ENCODE results near the gene TSFM.
A peak's percentile ranks its signal among the peaks of the same experiment; 100 is the strongest.

TSFM gene

GRCh38 chr12:57782608-57783465 lies at the start of gene TSFM:
TSFM (plus strand) TSS chr12:57782787; CDS start chr12:57782802, 15 bp downstream.
- peak; percentile 99 for DNase-seq

GRCh38 chr12:57733928-57734327 lies 48.7 kb upstream of the TSFM start:
- DNase-seq, result no peak

- no peak for DNase-seq
Measured at GRCh38 chr12:57734591-57734990, 48.0 kb upstream of the TSFM start.

- DNase-seq, result peak; percentile 81
Measured at GRCh38 chr12:57735198-57735855, 47.3 kb upstream of the TSFM start.

GRCh38 chr12:57735952-57736740 lies 46.4 kb upstream of the TSFM start:
- DNase-seq, result peak; percentile 88

- DNase-seq, result peak; percentile 62
Measured at GRCh38 chr12:57736741-57737466, 45.7 kb upstream of the TSFM start.

- DNase-seq, result peak; percentile 68
Measured at GRCh38 chr12:57737467-57738460, 44.8 kb upstream of the TSFM start.

- DNase-seq, result peak; percentile 46
Measured at GRCh38 chr12:57738661-57739237, 43.8 kb upstream of the TSFM start, which contains the start of gene AGAP2. AGAP2 (minus strand) TSS chr12:57738742; CDS start chr12:57738246, 496 bp downstream.

- DNase-seq, result peak; percentile 45
Measured at GRCh38 chr12:57739387-57739786, 43.2 kb upstream of the TSFM start.

GRCh38 chr12:57739914-57740538 lies 42.6 kb upstream of the TSFM start:
- DNase-seq, result no peak

- DNase-seq, result peak; percentile 56
Measured at GRCh38 chr12:57740656-57741412, 41.8 kb upstream of the TSFM start.

GRCh38 chr12:57741413-57741789 lies 41.2 kb upstream of the TSFM start:
- DNase-seq, result peak; percentile 56

- peak; percentile 38 for DNase-seq
Measured at GRCh38 chr12:57741844-57742738, 40.5 kb upstream of the TSFM start.

- no peak for DNase-seq
Measured at GRCh38 chr12:57743769-57744168, 38.8 kb upstream of the TSFM start.

GRCh38 chr12:57744194-57744776 lies 38.3 kb upstream of the TSFM start:
- DNase-seq, result peak; percentile 97

- DNase-seq, result peak; percentile 99
Measured at GRCh38 chr12:57744777-57745484, 37.7 kb upstream of the TSFM start, which contains the start of gene TSPAN31. TSPAN31 (plus strand) TSS chr12:57745039; CDS start chr12:57745155, 116 bp downstream.

GRCh38 chr12:57745485-57745881 lies 37.1 kb upstream of the TSFM start:
- DNase-seq, result peak; percentile 75

Data from DMS53 (cell line).